IPS-11a (cell line): ENCODE data around the gene TMEM198.

Source experiments
- H3K4me3 ChIP-seq: one replicate; pipeline ENCODE4 v1.5.1; 2013; ENCODE audit warnings: low read depth, low read length, control low read depth

TMEM198 gene

GRCh38 chr2:219542931-219543595 is 765 bp upstream of the TMEM198 start:
- peak overlapping the region; percentile 77 for H3K4me3 ChIP-seq

GRCh38 chr2:219544567-219544966 is 739 bp downstream of the TMEM198 start:
- H3K4me3 ChIP-seq, result peak overlapping the region; percentile 53

- no peak overlapping the region for H3K4me3 ChIP-seq
Observed at GRCh38 chr2:219545295-219545942, 1.6 kb downstream of the TMEM198 start.

GRCh38 chr2:219545943-219546352 is 2.1 kb downstream of the TMEM198 start:
- H3K4me3 ChIP-seq, result no peak overlapping the region

- H3K4me3 ChIP-seq, result no peak overlapping the region
Observed at GRCh38 chr2:219547621-219548020, 3.8 kb downstream of the TMEM198 start.

GRCh38 chr2:219548990-219549389 is 5.2 kb downstream of the TMEM198 start:
- H3K4me3 ChIP-seq, result no peak overlapping the region

GRCh38 chr2:219549619-219550018 is 5.8 kb downstream of the TMEM198 start:
- no peak overlapping the region for H3K4me3 ChIP-seq

- H3K4me3 ChIP-seq, result peak overlapping the region; percentile 63
Observed at GRCh38 chr2:219551441-219552381, 7.9 kb downstream of the TMEM198 start.

- H3K4me3 ChIP-seq, result peak overlapping the region; percentile 63
Observed at GRCh38 chr2:219552382-219553167, 8.7 kb downstream of the TMEM198 start.

- H3K4me3 ChIP-seq, result peak overlapping the region; percentile 63
Observed at GRCh38 chr2:219553168-219553417, 9.3 kb downstream of the TMEM198 start.

GRCh38 chr2:219553463-219553963 is 9.7 kb downstream of the TMEM198 start:
- no peak overlapping the region for H3K4me3 ChIP-seq

GRCh38 chr2:219554350-219554749 is 10.5 kb downstream of the TMEM198 start:
- no peak overlapping the region for H3K4me3 ChIP-seq

- H3K4me3 ChIP-seq, result no peak overlapping the region
Observed at GRCh38 chr2:219555956-219556355, 12.1 kb downstream of the TMEM198 start.

GRCh38 chr2:219556413-219556812 is 12.6 kb downstream of the TMEM198 start:
- H3K4me3 ChIP-seq, result no peak overlapping the region

- no peak overlapping the region for H3K4me3 ChIP-seq
Observed at GRCh38 chr2:219557320-219557719, 13.5 kb downstream of the TMEM198 start.

GRCh38 chr2:219557791-219558785 is 14.3 kb downstream of the TMEM198 start:
- H3K4me3 ChIP-seq, result no peak overlapping the region

- no peak overlapping the region for H3K4me3 ChIP-seq
Observed at GRCh38 chr2:219559156-219559915, 15.5 kb downstream of the TMEM198 start.

GRCh38 chr2:219560037-219560892 is 16.4 kb downstream of the TMEM198 start:
- no peak overlapping the region for H3K4me3 ChIP-seq
